ENCODE measurements around the gene KIF26A. TPM values are rescaled to one million over a fixed set of nuclear protein-coding genes. Genes with fewer than 3 reads are reported as not detected.
"Not testable (repeated sequence)": the region's sequence is repeated elsewhere in the genome, so short reads cannot be mapped to it uniquely, and the experiment has no call there.

Gene KIF26A
- total RNA-seq, 1 experiment from 2014 or later, result not detected

DNA sequence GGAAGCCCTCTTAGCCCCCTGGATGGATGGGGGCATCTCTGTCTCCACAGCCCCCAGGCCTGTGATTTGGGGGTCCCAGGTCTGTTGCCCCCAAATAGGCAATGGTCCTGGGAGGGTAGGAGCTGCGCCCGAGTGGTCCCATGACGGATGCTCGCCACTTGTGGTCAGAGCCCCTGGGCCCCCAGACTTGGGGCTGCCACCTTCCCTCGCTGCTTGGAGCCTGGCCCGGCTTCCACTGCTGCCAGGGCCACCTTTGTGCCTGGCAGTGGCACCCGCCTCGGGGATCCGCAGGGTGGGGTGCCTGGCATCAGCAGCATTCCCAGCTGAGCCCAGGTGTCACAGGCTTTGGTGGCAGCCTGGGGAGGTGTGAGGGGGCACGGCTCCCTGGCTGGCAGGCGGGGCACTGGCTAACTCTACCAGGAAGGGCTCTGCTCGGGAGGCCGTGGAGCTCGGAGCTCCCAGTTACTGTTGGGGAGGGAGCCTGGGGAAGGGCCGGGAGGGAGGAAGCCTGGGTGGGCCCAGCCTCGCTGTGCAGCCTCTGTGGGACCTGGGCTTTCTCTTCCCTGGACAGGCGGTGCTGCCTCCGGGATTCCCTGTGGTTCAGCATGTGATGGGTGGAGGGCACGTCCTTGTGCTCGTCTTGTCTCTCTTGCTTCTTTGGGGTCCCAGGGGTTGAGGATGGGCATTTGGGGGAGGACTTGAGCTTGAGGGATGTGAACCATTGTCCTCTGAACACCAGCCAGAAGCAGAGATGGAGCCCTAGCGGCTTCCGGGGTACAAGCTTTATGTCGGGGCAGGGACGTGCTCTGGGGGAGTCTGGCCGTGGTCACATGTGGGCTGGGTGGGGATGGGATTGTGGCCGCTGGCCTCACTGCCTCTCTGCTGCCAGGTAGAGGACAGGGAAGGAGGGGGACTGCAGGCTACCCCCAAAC, 5.4 kb downstream of the KIF26A start:
- DNase-seq (ENCODE audit: low read depth), result no peak

DNA sequence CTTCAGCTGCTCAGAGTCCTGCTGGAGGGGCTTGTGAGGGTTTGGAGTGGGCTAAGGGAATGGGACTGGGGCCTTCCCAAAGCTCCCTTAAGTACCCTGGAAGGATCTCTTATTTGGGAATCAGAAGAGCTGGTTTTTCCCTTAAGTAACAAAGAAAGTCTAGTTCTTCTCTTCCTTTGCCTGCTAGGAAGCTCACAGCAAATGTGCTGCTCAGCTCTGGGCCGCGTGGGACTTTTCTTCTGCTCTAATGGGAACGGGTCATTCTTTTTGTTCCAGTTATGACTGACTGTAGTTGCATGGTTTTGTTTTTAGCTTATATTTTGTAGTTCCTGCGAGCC, 6.0 kb downstream of the KIF26A start:
- no peak for DNase-seq (ENCODE audit: low read depth)

DNA sequence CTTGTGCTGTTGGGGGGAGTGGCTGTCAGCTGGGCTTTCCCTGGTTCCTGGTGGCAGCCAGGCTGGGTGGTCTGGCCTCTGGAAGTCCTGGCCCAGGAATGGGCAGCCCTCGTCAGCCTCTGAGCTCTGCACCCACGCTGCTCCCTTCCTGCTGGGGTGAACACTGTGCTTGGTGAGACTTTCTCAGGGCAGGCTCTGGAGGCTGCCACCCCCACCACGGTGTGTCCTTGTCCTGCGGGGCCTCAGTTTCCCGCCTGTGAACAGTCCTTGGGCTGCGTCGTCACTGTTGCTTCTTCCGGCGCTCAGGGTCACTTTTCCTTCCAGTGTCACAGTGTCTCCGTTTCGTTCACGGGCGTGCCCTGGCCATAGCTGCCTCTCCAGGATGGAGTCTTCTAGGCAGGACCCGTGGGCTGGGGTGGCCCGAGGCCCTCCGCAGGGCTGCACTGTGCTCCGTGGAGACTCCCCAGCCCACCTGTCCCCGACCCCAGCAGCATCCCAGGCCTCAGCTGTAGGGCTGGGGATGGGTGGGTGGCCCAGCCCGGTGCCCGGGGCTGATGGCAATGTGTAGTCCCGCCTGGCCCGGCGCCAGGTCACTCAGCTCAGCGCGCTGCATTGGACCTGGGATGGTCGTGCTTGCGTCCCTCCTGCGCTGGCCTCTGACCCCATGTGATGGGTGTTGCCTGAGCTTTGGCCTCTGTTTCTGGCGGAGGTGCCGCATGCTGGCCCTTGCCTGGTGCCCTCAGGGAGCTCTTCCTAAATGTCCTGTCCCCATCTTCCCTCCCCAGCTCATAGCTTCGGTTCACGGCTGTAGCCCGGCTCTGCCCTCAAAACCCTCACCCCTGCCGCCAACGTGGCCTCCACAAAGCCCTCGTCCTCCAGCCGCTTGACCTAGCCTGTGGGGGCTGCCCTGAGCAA, 6.8 kb downstream of the KIF26A start:
- no peak for DNase-seq (ENCODE audit: low read depth)

DNA sequence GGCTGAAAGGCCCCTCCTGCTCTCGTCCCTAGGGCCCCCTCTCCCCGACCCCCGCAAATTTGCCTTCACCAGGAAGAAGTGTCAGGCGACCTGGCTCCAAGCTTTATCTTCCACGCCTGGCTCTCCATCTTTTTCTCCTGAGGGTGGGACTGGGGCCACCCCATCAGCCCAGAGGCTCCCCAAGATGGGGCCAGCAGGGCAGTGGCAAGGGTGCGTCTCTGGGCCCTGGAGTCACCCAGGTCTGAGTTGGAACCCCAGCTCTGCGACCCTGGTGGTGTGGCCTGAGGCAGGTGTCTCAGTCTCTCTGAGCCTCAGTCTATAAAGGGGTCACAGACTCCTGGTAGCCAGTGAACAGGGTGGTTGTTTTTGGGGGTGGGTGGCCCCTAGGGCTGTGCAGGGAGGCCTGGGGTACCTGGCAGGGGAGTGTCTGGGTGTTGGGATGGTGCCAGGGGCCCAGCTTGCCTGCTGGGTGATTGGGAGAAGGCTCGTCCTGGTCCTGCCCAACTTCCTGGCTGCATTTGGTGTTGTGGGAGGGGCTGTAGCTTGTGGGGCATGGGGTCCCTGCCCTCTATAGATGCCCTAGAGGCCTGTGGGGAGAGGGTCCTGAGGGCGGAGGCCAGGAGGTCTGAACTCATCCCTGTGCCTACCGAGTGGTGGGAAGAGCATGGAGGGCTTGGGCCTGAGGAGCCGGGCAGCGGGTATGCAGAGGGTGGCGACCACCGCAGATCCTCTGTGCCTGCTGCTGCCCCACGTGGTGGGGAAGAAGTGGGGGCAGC, 7.6 kb downstream of the KIF26A start:
- no peak for DNase-seq (ENCODE audit: low read depth)

DNA sequence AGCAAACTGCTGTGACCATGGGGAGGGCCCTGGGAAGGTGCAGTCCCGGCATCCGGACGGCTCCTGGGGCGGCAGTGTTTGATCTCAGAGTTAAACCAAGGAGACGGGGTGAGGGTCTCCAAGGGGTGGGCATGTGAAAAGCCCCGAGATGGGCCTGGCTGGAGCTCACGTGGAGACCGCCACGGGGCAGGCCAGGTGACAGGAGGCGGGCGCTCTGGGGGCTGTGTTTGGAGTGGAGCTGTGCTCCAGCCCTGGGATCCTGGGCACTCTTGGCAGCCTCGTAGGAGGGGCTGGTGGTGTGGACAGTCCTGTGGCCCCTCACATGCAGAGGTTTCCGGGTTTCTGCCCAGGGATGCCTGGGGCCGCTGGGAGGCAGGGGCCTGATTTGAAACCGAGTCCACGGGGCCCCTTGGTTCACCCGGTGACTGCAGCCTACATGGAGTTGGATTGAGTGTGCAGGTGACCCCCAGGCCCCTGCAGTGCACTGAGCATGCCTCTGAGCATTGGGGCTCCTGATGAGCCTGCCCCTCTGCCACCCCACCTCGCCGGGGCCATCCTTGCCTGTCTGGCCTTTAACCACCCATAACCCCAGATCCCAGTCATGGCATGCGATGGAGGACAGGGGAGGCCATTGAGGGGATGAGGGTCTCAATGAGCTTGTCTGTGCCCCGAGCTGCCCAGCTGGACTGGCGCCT, 8.4 kb downstream of the KIF26A start:
- DNase-seq (ENCODE audit: low read depth), result no peak

DNA sequence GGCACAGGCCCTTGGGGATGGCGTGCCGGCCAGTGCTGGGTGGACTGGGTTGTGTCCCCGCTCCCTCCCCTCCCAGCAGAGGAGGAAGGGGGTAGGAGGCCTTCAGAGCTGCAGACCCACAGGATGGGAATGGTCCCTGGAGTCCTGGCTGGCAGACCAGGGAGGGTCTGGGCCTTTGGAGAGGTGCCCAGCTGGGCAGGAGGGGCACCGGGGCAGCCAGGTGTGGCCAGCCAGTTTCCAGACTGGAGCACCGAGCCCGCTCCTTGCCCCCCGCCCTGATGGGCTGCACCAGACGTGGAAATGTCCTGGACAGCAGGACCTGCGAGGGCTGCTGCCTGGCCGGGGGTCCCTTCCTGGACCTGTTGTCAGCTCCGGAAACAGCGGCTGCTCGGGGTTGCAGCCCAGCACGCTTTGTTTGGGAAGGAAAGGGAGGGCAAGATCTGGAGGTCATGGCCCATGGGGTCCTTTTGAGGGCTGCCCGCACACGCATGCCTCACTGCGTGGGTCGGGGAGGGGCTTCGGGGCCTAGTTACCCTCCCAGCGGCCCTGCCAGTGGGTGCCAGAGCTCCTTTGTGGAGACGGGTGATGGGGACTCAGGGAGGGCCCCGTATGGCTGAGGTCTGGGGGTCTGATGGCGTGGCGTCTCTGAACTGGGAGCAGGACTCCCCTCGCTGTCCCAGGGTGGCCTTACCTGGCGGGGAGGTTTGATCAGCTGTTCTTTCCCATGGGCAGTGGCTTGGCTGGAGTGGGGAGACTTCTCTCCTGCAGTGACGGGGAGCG, 9.1 kb downstream of the KIF26A start:
- no peak for DNase-seq (ENCODE audit: low read depth)

DNA sequence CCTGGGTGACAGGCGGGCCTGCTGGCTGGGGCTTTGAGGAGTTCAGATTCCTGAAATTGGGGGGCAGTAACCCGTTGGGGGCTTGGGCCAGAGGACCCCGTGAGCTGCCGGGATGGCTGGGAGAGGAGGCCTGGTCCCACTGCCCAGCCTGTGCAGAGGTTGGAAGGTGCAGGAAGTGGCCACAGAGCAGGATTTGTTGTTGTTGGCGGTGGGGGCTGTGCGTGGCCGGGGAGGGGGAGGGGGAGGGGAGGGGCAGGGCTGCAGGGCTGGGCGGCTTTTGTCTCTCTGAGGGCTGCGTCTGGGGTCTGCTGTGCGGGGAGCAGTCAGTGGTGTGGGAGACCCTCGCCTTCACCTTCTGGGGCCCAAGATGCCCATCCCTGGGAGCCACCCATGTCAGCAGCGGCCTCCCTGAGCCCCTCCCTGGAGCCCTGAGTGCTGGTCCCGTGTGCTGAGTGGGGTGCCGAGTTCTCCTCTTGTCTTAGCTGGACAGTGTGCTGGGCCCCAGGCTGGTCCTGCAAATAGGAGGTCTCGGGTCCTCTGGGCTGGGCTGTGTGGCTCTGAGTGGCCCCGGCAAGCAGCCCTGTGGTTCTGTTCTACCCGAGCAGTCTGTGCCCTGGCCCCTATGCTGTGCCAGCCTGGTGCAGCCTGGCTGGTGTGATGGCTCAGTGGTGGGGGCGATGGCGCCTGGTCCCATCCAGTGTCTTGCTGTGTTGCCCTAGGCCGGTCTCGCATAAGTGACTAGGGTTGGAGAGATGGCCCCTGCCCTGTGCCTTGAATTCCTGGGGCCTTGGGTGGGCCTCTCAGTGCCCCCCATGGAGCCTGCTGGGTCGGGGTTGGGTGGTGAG, 10.3 kb downstream of the KIF26A start:
- no peak for DNase-seq (ENCODE audit: low read depth)

DNA sequence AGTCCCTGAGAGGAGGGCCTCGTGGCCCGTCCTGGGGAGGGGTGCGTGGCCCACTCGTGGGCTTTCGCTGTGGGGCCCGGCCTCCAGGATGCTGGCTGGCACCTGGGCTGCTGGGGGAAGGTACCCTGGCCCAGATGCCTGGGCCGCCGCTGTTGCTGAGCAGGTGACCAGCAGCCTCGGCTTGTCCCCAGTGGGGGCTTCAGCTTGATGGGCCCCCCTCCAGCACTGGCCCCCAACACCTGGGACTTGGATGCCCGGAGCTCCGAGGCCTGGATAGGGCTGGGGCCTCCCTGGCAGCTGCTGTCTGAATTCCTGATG, 10.8 kb downstream of the KIF26A start:
- no peak for DNase-seq (ENCODE audit: low read depth)

DNA sequence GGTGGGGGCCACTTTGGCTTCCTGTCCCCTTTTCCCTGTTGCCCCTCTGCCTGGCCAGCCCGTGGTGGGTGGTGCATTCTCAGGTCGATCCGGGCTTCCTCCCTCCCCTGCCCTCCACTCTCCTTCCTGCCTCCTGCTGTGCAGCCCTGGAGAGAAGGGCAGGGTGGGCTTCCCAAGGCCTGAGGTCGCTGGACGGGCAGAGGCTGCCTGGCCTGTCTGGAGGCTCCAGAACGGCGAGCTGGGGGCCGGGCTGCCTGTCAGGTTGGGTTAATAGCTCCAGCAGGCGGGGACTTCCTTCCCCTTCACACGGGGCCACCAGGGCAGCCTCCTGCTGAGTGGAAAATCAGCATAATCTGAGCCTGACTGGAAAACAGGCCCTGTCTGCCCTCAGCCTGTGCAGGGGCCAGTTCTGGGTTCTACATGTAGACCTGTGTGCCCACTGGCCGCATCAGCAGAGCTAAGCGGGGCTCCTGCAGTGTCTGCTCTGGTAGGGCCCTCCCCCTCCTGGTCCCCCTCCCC, 11.3 kb downstream of the KIF26A start:
- peak; percentile 14 for DNase-seq (ENCODE audit: low read depth)

DNA sequence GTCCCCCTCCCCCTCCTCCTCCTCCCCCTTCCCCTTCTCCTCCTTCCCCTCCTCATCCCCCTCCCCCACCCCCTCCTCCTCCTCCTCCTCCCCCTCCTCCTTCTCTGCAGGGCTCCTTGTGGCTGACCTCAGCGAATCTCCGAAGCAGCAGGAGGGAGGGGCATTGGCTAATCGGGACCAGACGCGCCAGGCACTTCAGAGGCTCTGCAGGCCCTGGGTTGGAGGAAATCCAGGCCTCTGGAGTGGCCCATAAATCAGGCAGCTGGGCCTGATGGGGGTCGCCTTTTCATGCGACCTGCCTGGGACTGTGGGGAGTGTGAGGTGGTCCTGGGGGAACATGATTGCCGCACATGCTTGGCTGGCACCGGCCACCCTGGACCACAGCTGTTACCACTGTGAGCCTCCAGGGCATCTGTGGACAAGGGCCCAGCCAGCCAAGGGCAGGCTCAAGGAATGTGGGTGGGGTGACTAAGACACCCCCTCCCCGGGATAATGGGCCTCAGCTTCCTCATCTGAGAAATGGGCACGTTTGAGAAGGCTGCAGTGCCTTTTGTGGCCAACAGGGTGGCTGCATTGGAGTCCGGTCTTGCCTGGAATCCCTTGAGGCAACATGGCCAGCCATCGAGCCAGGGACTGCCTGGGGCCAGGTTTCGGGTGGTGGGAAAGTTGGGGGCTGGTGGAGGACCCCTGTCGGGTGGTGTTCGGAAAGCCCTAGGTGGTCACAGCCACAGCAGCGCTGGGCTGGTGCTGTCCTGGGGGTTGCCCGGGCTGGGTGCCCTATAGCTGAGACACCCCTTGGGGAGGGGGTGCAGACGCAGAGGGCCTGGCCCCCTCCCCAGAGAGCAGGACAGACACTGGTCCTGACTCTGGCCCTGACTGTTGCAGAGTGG, 12.0 kb downstream of the KIF26A start:
- no peak for DNase-seq (ENCODE audit: low read depth)

DNA sequence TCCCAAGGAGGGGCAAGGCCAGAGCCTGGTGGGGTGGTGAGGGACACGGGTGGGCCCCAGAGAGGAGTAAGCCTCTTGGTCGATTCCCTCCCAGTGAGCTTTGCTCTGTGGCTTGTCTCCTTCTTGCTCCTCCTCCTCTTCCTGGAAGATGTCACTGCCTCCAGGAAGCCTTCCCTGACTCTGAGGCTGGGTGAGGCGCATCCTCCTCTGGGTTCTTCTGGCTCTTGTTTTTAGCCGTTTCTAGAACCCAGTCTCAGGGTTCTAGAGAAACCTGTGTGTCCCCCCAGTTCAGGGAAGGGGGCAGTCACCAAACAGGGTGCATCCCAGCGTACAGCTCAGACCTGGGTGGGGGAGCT, 12.6 kb downstream of the KIF26A start:
- no peak for DNase-seq (ENCODE audit: low read depth)

DNA sequence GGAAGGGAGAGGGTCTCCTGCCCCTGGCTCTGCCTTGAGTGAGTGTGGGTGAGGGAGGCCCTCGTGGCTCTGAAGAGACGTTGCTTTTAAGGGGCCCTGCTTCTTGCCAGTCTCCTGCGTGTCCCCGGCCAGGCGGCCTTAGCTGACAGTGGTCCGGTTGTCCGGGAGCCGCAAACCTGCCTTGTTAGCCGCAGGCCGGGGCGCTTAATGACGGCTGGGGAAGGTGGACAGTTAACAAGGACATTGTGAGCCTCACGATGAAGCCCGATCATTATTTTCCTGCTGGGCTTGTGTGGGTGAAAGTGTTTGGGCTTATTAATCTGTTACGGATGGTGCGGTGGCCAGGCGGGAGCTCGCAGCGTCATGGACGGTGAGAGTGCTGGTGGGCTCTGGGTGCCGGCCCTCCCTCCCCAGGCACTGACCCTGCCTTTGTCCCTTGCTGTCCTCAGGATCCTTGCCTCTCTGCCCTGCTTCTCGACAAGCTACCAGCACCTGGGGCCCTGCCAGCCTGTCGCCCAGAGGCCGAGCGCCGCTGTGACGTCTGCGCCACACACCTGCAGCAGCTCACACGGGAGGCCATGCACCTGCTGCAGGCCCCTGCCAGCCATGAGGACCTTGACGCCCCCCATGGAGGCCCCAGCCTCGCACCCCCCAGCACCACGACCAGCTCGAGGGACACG, 13.3 kb downstream of the KIF26A start:
- no peak for DNase-seq (ENCODE audit: low read depth)

DNA sequence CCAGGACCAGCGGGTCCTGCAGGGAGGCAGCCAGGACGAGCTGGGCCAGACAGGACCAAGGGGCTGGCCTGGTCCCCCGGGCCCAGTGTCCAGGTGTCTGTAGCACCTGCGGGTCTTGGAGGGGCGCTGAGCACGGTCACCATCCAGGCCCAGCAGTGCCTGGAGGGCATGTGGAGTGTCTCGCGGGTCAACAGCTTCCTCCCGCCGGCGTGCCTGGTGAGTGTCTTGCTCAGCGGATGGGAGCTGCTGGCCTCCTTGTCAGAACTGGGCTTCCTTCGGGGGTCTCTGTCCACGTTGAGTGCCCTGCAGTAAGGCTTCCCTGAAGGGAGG, 13.8 kb downstream of the KIF26A start:
- DNase-seq (ENCODE audit: low read depth), result no peak

DNA sequence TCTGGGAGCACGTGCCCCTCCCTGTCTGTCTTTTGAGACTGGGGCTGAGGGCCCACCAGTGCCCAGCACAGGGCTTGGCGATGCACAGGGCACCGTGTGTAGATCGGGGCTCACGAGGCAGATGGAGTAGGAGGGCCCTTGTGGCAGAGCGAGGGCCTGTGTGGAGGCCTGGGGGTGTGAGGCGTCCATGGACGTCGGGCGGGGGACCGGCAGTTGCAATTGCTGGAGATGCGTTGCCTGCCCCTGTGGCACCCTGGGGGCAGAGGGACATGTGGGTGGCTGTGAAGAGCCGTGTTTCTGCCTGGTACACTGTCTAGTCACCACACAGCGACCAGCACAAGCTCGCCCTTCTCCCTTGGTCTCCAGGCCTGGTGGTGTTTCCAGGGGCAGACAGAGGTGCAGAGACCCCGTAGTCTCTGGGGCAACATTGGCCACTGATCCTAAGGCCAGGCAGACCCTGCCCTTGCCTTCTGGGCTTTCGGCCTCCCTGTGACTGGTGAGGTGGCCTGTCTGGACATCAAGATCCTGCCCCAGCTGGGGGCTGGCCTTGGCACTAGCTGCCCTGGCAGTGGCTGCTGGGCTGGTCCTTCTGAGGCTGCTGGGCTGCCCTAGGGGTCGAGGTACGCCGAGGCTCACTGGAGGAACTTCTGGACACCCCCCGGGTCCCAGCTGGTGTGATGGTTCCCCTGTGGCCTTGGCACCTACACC, 14.5 kb downstream of the KIF26A start:
- DNase-seq (ENCODE audit: low read depth), result no peak

DNA sequence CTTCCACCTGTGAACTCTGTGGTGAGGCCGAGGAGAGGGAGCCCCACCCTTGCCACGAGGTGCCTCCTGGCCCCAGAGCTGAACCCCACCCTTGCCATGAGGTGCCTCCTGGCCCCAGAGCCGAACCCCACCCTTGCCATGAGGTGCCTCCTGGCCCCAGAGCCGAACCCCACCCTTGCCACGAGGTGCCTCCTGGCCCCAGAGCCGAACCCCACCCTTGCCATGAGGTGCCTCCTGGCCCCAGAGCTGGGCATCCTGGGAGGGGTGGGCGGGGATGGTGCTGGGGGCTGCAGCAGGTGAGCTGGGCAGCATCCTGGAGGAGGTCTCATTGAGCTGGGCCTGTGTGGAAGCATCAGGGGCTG, 15.0 kb downstream of the KIF26A start:
- not testable (repeated sequence) for DNase-seq (ENCODE audit: low read depth)

DNA sequence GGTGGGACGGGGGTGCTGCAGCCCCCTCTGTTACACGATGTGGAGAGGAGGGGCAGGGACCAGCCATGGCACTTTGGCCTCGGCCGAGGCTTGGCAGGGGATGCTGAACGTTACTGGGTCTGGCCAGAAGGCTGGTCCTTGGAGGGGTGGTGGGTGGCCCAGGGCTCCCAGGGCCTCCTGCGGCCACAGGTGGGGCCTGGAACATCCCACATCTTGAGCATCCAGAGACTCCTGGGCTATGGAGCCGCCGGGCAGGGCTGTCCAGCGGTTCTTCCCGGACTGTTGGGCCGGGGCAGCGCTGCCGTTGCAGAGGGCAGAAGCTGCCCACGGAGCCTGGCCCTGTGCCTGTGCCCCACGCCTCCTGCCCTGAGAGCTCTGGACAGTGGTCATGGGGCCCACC, 15.9 kb downstream of the KIF26A start:
- DNase-seq (ENCODE audit: low read depth), result no peak

DNA sequence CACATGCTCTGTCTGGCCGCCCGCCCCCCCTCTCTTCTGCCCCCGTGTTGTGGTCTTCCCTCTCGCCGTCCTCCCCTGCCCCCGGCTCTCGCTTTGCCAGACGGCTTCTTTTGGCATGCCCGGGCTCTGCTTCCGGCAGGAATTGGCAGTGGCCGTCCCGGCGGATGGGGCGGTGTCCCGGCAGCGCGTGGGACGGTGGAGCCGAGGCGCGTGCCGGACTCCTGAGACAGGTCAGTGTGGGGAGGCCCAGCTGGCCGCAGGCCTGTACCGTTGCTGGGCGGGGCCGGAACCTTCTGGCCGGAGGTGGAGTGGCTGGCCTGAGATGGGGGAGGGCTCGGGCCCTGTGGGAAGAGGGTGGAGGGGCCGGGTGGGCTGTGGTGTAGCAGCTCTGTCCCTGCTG, 17.1 kb downstream of the KIF26A start:
- no peak for DNase-seq (ENCODE audit: low read depth)

DNA sequence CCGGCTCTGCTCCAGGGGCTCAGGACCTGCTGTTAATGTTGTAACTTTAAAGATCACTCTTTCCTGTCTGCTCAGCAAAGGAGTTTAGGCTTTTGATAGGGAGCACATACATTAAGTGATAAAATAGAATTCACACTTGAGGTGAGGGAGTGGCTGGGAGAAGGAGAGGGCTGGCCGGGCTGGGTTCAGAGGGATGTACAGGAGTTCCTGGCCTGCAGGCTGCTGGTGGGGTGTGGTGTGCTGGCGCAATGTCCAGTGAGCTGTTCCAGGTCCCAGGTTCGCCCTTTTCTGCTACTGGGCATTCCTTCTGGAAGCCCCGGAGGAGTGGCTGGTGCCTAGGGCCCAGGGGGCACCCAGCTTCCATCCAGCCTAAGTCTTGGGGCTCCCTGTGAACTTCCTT, 17.8 kb downstream of the KIF26A start:
- DNase-seq (ENCODE audit: low read depth), result no peak

Data from M059J (cell line).